NCI-H146 treated with DMSO at 0.1 percent for 48 hours (cell line): ENCODE data around the gene GDA.
"Not testable (repeated sequence)": the region's sequence is repeated elsewhere in the genome, so short reads cannot be mapped to it uniquely, and the experiment has no call there.

Experiments
- DNase-seq: peaks from one replicate; lab custom pipeline; 2025; ENCODE audit not compliant: unreplicated experiment; lab: John Stamatoyannopoulos, UW

Gene GDA

GRCh38 chr9:72205513-72205912 is 56.3 kb downstream of the GDA start:
- DNase-seq, result no peak

- DNase-seq, result no peak
Measured at GRCh38 chr9:72207278-72207677, 58.0 kb downstream of the GDA start.

- DNase-seq, result no peak
Measured at GRCh38 chr9:72210522-72210921, 61.3 kb downstream of the GDA start.

GRCh38 chr9:72211047-72211446 is 61.8 kb downstream of the GDA start:
- DNase-seq, result no peak

- DNase-seq, result no peak
Measured at GRCh38 chr9:72213906-72214305, 64.7 kb downstream of the GDA start.

GRCh38 chr9:72217306-72217842 is 68.1 kb downstream of the GDA start:
- no peak for DNase-seq

- no peak for DNase-seq
Measured at GRCh38 chr9:72220589-72220988, 71.3 kb downstream of the GDA start.

GRCh38 chr9:72226146-72226812 is 77.0 kb downstream of the GDA start:
- DNase-seq, result no peak

GRCh38 chr9:72228282-72228681 is 79.0 kb downstream of the GDA start:
- DNase-seq, result no peak

- no peak for DNase-seq
Measured at GRCh38 chr9:72232778-72233177, 83.5 kb downstream of the GDA start.

- DNase-seq, result no peak
Measured at GRCh38 chr9:72247549-72247948, 98.3 kb downstream of the GDA start.

GRCh38 chr9:72251589-72251988 is 102.3 kb downstream of the GDA start:
- no peak for DNase-seq

- DNase-seq, result no peak
Measured at GRCh38 chr9:72254901-72255545, 105.8 kb downstream of the GDA start.

GRCh38 chr9:72255569-72255968 is 106.3 kb downstream of the GDA start:
- DNase-seq, result no peak

- no peak for DNase-seq
Measured at GRCh38 chr9:72256931-72257330, 107.7 kb downstream of the GDA start.

GRCh38 chr9:72257814-72258213 is 108.6 kb downstream of the GDA start:
- no peak for DNase-seq

- DNase-seq, result no peak
Measured at GRCh38 chr9:72262063-72262462, 112.8 kb downstream of the GDA start.

- DNase-seq, result no peak
Measured at GRCh38 chr9:72263572-72263971, 114.3 kb downstream of the GDA start.

- no peak for DNase-seq
Measured at GRCh38 chr9:72268961-72269360, 119.7 kb downstream of the GDA start.

GRCh38 chr9:72270359-72270758 is 121.1 kb downstream of the GDA start:
- DNase-seq, result not testable (repeated sequence)

GRCh38 chr9:72271613-72272478 is 122.6 kb downstream of the GDA start:
- no peak for DNase-seq

- DNase-seq, result no peak
Measured at GRCh38 chr9:72274441-72274840, 125.2 kb downstream of the GDA start.
